Neuronal stem cell (in vitro differentiated cells): Measurements from ENCODE around the gene CADM2.

Experiments used
- DNase-seq: peaks from one replicate; pipeline ENCODE4 v3.0.0-alpha.2; 2013; ENCODE audit warnings: low spot score
- H2AFZ ChIP-seq: one replicate; pipeline ENCODE4 v1.6.1; 2013; ENCODE audit warnings: mild to moderate bottlenecking, low read length, inconsistent platforms
- H2AK5ac ChIP-seq: 2 replicates; pipeline ENCODE4 v1.6.1; 2013; ENCODE audit warnings: low read depth, mild to moderate bottlenecking, inconsistent platforms, low read length, moderate library complexity, mixed read lengths
- H2BK120ac ChIP-seq: 2 replicates; pipeline ENCODE4 v1.6.1; 2013; ENCODE audit warnings: low read depth, mild to moderate bottlenecking, inconsistent platforms, low read length, moderate library complexity, mixed read lengths
- H2BK12ac ChIP-seq: one replicate; pipeline ENCODE4 v1.6.1; 2013; ENCODE audit warnings: low read length, inconsistent platforms
- H2BK15ac ChIP-seq: 2 replicates; pipeline ENCODE4 v1.6.1; 2013; ENCODE audit warnings: mild to moderate bottlenecking, low read length, inconsistent platforms, mixed read lengths
- H2BK5ac ChIP-seq: one replicate; pipeline ENCODE4 v1.6.1; 2013; ENCODE audit warnings: inconsistent platforms, mild to moderate bottlenecking, low read length, moderate library complexity
- H3K14ac ChIP-seq: one replicate; pipeline ENCODE4 v1.6.1; 2013; ENCODE audit warnings: low read length, inconsistent platforms
- H3K18ac ChIP-seq: 2 replicates; pipeline ENCODE4 v1.6.1; 2013; ENCODE audit warnings: low read length, inconsistent platforms
- H3K23ac ChIP-seq: 2 replicates; pipeline ENCODE4 v1.6.1; 2013; ENCODE audit warnings: low read depth, mild to moderate bottlenecking, mixed read lengths, low read length, inconsistent platforms; ENCODE audit not compliant: poor library complexity
- H3K27ac ChIP-seq: replicated peaks from 3 replicates; pipeline ENCODE4 v1.5.1; 2013; ENCODE audit warnings: low read length, inconsistent platforms
- H3K27me3 ChIP-seq, 3 experiments: 2 replicates each; pipeline ENCODE4 v1.6.1; 2013; ENCODE audit warnings: low read length in 3 of 3, mild to moderate bottlenecking in 2 of 3, inconsistent platforms in 1 of 3, low read depth in 1 of 3, mixed read lengths in 1 of 3, moderate library complexity in 1 of 3; ENCODE audit not compliant: control insufficient read depth in 3 of 3, insufficient read depth in 3 of 3
- H3K36me3 ChIP-seq, 2 donors: replicated peaks in 1 of 2; 2 replicates each; pipeline ENCODE4 v1.6.1; 2013; ENCODE audit warnings: low read length in 2 of 2; ENCODE audit not compliant: control insufficient read depth in 2 of 2, insufficient read depth in 2 of 2
- H3K4ac ChIP-seq: 2 replicates; pipeline ENCODE4 v1.6.1; 2013; ENCODE audit warnings: inconsistent platforms, mild to moderate bottlenecking, low read length, moderate library complexity
- H3K4me1 ChIP-seq, 2 donors: 1 replicate in 1 of 2; 2 replicates in 1 of 2; pipeline ENCODE4 v1.6.1; 2013; ENCODE audit warnings: low read length in 2 of 2, low read depth in 1 of 2; ENCODE audit not compliant: control insufficient read depth in 2 of 2, insufficient read depth in 1 of 2
- H3K4me2 ChIP-seq: one replicate; pipeline ENCODE4 v1.6.1; 2013; ENCODE audit warnings: mild to moderate bottlenecking, low read length, inconsistent platforms; ENCODE audit not compliant: insufficient read depth, poor library complexity, severe bottlenecking
- H3K4me3 ChIP-seq, 2 donors: 2 replicates each; pipeline ENCODE4 v1.5.1; 2013; ENCODE audit warnings: low read length in 2 of 2, mild to moderate bottlenecking in 2 of 2, inconsistent platforms in 1 of 2, moderate library complexity in 1 of 2
- H3K79me1 ChIP-seq: one replicate; pipeline ENCODE4 v1.6.1; 2013; ENCODE audit warnings: low read depth, mild to moderate bottlenecking, inconsistent platforms, low read length, moderate library complexity
- H3K9ac ChIP-seq: one replicate; pipeline ENCODE4 v1.6.1; 2013; ENCODE audit warnings: mild to moderate bottlenecking, low read depth, low read length, inconsistent platforms; ENCODE audit not compliant: poor library complexity
- H3K9me3 ChIP-seq, 2 donors: replicated peaks in 1 of 2; 2 replicates each; pipeline versions ENCODE3 to v1.6.1; 2013; ENCODE audit warnings: low read length in 2 of 2, mild to moderate bottlenecking in 2 of 2, inconsistent platforms in 1 of 2, low read depth in 1 of 2, mixed read lengths in 1 of 2, moderate library complexity in 1 of 2; ENCODE audit not compliant: control insufficient read depth in 2 of 2, insufficient read depth in 1 of 2
- H4K8ac ChIP-seq: one replicate; pipeline ENCODE4 v1.6.1; 2013; ENCODE audit warnings: low read depth, mild to moderate bottlenecking, inconsistent platforms, low read length, moderate library complexity
- H4K91ac ChIP-seq: one replicate; pipeline ENCODE4 v1.6.1; 2013; ENCODE audit warnings: low read length, low read depth, mild to moderate bottlenecking, inconsistent platforms; ENCODE audit not compliant: poor library complexity
- WGBS, 2 donors: extraction: QIAGEN DNeasy Blood & Tissue Kit; methylation state at CpG; one replicate each; pipeline ENCODE4 v1.1.7; 2013; ENCODE audit warnings: missing lambda C conversion rate in 2 of 2, mixed read lengths in 1 of 2; ENCODE audit not compliant: insufficient read length in 2 of 2, insufficient replicate concordance in 1 of 2; ENCODE audit errors: extremely low coverage in 2 of 2; 5-methylcytosine and 5-hydroxymethylcytosine counted together

Gene CADM2

DNA sequence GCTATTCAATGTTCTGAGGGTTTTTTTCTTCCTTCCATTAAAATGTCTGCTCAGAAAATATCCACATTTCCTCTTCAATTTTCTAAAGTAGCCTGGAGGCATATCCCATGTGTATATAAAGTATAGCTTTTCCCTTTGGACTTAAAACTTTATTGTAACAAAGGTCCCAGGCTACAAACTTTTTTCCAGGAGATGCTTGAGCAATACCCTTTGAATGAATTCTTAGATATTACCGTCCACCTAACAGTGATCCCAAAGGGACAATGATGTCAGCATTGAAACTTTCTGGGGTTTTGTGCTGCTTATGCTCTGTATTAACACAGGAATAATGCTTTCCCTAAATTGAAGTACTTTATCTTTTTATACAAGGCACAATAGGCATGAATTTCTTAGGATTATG, 525.2 kb downstream of the CADM2 start:
- no peak overlapping the region for H3K4ac ChIP-seq
- no peak overlapping the region for H2BK15ac ChIP-seq
- H2AK5ac ChIP-seq, result no peak overlapping the region
- H2BK5ac ChIP-seq, result no peak overlapping the region
- H2AFZ ChIP-seq, result no peak overlapping the region
- no peak overlapping the region for H2BK120ac ChIP-seq
- no peaks in the 10 kb centered on the region for H3K27me3 ChIP-seq
- no peaks in the 10 kb centered on the region for H3K4me1 ChIP-seq
- H4K91ac ChIP-seq, result no peak overlapping the region
- no peak overlapping the region for H3K9ac ChIP-seq
- no peak overlapping the region for H3K4me2 ChIP-seq
- no peak overlapping the region for H3K14ac ChIP-seq
- H2BK12ac ChIP-seq, result no peak overlapping the region
- no peak overlapping the region for H3K18ac ChIP-seq
- WGBS, 2 donors, result no CpG with 5 or more reads among the region's 1 CpG
- H3K4me3 ChIP-seq, result no peak overlapping the region
- no peak overlapping the region for H4K8ac ChIP-seq
- no peaks in the 10 kb centered on the region for H3K9me3 ChIP-seq
- no peak for DNase-seq
- H3K79me1 ChIP-seq, result no peaks in the 10 kb centered on the region
- H3K27ac ChIP-seq, result no peak overlapping the region
- H3K36me3 ChIP-seq, result no peaks in the 10 kb centered on the region
- H3K23ac ChIP-seq, result no peak overlapping the region

DNA sequence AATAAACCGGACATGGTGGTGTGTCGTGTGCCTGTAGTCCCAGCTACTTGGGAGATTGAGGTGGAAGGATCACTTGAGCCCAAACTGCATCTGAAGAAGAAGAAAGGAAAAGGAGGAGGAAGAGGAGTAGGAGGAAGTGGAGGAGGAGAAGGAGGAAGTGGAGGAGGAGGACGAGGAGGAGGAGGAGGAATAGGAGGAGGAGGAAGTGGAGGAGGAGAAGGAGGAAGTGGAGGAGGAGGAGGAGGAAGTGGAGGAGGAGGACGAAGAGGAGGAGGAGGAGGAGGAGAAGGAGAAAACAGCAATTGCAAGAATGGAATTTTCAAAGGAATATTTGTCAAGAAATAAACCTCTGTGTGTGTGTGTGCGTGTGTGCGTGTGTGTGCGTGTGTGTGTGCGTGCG, 528.6 kb downstream of the CADM2 start:
- WGBS, 2 donors, result 100% methylated on average over 2 of the region's 9 CpGs; no CpG with 5 or more reads in 1 of the 2 donors
- Histone ChIP-seq H4K8ac (no peak overlapping the region), H3K18ac (no peak overlapping the region)

DNA sequence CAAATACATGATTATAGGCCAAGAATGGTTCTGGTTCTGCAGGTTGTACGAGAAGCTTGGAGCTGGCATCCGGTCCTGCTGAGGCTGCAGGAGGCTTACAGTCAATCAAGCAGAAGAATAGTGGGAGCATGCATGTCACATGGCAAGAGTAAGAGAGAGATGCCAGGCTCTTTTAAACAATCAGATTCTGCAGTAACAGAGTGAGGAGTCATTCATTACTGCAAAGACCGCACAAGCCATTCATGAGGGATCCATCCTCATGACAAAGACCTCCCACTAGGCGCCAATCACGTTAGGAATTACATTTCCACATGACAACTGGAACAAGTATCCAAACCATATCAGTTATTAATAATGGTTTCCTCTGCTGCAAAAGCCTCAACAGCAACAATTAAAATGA, 536.8 kb downstream of the CADM2 start:
- DNase-seq, result no peak
- Histone ChIP-seq H3K4me2 (no peak overlapping the region), H2AFZ (no peak overlapping the region), H3K14ac (no peak overlapping the region), H3K27me3 (no peaks in the 10 kb centered on the region), H3K27ac (no peak overlapping the region), H4K91ac (no peak overlapping the region), H3K4me1 (no peaks in the 10 kb centered on the region), H3K4ac (no peak overlapping the region), H2BK120ac (no peak overlapping the region), H3K23ac (no peak overlapping the region), H3K9ac (no peak overlapping the region), H3K4me3 (no peak overlapping the region), H2AK5ac (no peak overlapping the region), H3K36me3 (no peaks in the 10 kb centered on the region), H2BK15ac (no peak overlapping the region), H3K9me3 (no peaks in the 10 kb centered on the region), H3K18ac (no peak overlapping the region), H4K8ac (no peak overlapping the region), H2BK5ac (no peak overlapping the region), H2BK12ac (no peak overlapping the region), H3K79me1 (no peaks in the 10 kb centered on the region)
- no CpG with 5 or more reads among the region's 5 CpGs for WGBS, 2 donors

More for the DNA sequence above, 528.6 kb downstream of the CADM2 start:
- Histone ChIP-seq H3K9me3 (no peaks in the 10 kb centered on the region), H3K4me2 (no peak overlapping the region), H4K91ac (no peak overlapping the region), H2BK12ac (no peak overlapping the region), H3K27me3 (no peaks in the 10 kb centered on the region), H2BK15ac (no peak overlapping the region), H3K9ac (peak overlapping the region; percentile 21), H3K4me1 (no peaks in the 10 kb centered on the region), H3K4ac (no peak overlapping the region), H2BK5ac (no peak overlapping the region), H3K4me3 (no peak overlapping the region), H2AFZ (peak overlapping the region; percentile 35), H3K14ac (no peak overlapping the region), H2BK120ac (no peak overlapping the region), H3K79me1 (no peaks in the 10 kb centered on the region), H3K23ac (no peak overlapping the region), H3K27ac (no peak overlapping the region), H2AK5ac (no peak overlapping the region), H3K36me3 (no peaks in the 10 kb centered on the region)
- DNase-seq, result no peak

DNA sequence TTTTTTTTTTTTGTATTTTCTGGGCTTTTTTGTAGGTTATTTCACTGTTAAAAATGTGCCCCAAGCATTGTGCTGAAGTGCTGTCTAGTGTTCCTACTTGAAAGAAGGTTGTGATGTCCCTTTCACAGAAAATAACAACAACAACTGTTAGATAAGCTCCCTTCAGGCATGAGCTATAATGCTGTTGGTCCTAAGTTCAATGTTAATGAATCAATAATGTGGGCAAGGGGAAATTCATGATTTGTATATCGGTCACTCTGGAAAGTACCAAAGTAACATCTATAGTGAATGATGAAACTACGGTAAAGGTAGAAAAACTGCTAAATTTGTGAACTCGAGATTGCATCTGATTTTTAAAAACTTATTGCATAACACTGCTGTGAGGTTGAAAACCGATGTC, 539.4 kb downstream of the CADM2 start:
- no peak overlapping the region for H3K23ac ChIP-seq
- no peak overlapping the region for H2AFZ ChIP-seq
- no peak for DNase-seq
- H2BK120ac ChIP-seq, result no peak overlapping the region
- H3K27me3 ChIP-seq, result no peaks in the 10 kb centered on the region
- no peak overlapping the region for H3K14ac ChIP-seq
- H3K18ac ChIP-seq, result no peak overlapping the region
- no peaks in the 10 kb centered on the region for H3K9me3 ChIP-seq
- H2BK5ac ChIP-seq, result no peak overlapping the region
- H2BK12ac ChIP-seq, result no peak overlapping the region
- H3K4me2 ChIP-seq, result no peak overlapping the region
- H2BK15ac ChIP-seq, result no peak overlapping the region
- WGBS, 2 donors, result no CpG with 5 or more reads among the region's 4 CpGs
- H3K9ac ChIP-seq, result no peak overlapping the region
- no peak overlapping the region for H2AK5ac ChIP-seq
- no peak overlapping the region for H4K91ac ChIP-seq
- no peaks in the 10 kb centered on the region for H3K4me1 ChIP-seq
- no peak overlapping the region for H3K4ac ChIP-seq
- no peak overlapping the region for H4K8ac ChIP-seq
- H3K4me3 ChIP-seq, result no peak overlapping the region
- no peaks in the 10 kb centered on the region for H3K79me1 ChIP-seq
- no peak overlapping the region for H3K27ac ChIP-seq
- no peaks in the 10 kb centered on the region for H3K36me3 ChIP-seq
